GM21360 (cell line): ENCODE measurements around the gene TMEM52.

Experiments used
- ATAC-seq: cut with Tn5 transposase; IDR thresholded peaks from one replicate; pipeline ENCODE4 v1.9.1; 2021; ENCODE audit warnings: mild to moderate bottlenecking, moderate library complexity; ENCODE audit not compliant: unreplicated experiment

TMEM52 gene

DNA sequence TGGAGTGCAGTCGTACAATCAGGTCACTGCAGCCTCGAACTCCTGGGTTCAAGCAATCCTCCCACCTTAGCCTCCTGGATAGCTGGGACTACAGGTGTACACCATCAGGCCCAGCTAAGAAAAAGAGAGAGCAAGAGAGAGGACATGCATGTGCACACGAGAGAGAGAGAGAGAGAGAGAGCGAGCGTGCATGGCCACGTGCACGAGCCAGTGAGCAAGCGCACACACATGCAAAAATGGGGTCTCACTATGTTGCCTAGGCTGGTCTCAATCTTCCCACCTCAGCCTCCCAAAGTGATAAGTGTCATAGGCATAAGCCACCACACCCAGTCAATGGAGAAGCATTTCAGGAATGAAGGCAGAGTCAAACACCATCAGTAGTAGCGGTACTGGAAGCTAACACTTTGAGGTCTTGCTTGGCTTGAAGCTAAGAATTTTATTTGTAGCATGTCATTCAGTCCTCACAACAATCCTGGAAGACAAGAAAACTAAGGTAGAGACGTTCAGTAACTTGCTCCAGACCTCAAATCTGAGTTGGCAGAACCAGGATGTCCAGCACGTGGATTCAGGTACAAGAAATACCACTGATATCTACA, 42.6 kb downstream of the TMEM52 start:
- no peak for ATAC-seq

DNA sequence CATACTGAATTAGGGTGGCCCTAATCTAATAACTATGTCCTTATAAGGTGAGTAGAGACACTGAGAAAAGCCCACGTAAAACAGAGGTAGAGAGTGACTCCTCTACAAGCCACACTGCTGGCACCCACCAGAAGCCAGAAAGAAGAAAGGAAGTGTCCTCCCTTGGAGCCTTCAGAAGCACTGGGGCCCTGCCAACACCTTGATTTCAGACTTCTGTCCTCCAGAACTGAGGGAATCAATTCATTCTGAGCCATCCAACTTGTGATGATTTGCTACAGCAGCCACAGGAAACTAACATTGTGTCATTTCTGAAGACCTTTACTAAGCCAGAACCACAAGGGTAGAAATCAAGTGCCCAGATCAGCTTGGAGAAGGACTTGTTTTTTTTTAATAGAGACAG, 43.1 kb downstream of the TMEM52 start:
- no peak for ATAC-seq

DNA sequence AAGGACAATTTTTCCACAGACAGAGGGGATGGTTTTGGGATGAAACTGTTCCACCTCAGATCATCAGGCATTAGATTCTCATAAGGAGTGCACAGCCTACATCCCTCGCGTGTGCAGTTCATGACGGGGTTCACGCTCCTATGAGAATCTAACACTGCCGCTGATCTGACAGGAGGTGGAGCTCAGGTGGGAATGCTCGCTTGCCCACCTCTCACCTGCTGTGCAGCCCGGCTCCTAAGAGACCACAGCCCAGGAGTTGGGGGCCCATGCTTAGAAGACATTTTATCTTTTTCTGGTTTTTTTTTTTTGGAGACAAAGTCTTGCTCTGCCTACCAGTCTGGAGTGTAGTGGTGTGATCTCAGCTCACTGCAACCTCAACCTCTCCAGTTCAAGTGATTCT, 44.2 kb downstream of the TMEM52 start:
- no peak for ATAC-seq

DNA sequence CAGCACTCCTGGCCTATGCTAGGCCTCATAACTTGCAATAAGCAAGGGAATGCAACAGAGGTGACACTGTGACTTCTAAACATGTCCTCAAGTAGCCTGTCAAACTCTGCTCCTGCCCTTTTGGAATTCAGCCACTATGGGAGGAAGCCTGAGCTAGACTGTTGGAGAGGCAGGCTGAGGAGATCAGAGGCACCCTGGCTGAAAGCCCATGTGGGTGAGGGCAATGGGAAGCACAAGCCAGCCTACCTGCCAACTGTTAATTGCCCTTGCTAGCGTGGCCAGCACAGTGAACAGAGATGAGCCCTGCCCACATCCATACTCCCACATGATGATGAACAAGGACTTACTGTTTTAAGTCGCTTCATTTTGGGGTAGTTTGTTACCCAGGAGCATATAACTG, 45.9 kb downstream of the TMEM52 start:
- no peak for ATAC-seq

DNA sequence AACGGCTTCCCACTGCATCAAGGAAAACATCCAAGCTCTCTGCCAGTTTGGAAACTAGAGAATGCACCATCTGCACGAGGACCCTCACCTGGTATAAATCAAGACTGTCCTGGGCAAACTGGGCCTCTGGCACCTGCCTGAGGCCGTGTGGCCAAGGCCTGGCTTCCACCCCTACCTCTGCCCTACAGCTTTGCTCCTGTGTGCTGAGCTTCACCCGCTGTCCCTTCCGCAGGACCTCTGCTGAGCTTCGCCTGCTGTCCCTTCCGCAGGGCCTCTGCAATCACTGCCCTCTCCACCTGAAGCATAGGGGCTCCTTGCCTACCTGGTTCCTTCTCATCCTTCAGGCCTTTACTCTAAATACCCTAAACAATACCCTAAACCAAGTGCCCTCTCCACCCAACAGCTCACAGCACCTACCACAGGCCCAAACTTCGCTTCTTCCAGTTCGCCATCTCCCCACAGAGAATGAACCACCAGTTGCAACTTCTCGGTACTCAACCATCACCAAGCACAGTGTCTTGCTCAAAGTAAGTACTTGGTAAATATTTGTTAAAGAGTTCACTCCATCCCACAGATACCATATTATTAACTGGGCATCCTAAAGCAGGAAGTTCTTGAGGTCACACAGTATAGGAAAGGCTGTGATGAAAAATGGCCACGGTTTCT, 46.6 kb downstream of the TMEM52 start:
- ATAC-seq: no peak

DNA sequence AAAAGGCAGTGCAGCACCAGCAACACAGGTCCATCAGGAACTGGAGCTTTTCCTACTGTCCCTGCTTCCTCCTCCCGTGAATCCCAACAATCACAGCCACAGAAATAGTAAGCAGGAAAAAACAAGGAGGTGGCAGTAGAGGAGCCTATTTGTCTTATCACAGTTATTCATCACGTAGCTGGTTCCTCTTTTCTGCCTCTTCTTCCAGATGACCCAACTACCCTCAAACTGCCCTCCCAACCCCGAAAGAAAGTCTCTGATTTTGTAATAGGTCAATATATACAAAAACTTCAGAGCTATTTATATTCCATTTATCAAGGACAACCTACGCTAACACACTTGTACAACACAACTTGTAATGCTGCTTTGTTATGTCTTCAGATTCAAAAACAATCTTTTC, 49.6 kb downstream of the TMEM52 start:
- no peak for ATAC-seq
